Spleen (tissue), 11 donors: ENCODE data around the gene CCDC88A. TPM values are rescaled to one million over a fixed set of nuclear protein-coding genes. Genes with fewer than 3 reads are reported as not detected.

Experiments
- DNase-seq: peaks from one replicate; pipeline ENCODE4 v3.0.0-alpha.2; 2020
- H3K27ac ChIP-seq, 8 donors: fragments of 200-600 bp; sonication (generic) in 7 of 8; 1 replicate in 4 of 8; 2 replicates in 4 of 8; pipeline versions ENCODE4 v1.5.0 to v1.8.0; 2016 to 2021; ENCODE audit warnings: inconsistent platforms in 4 of 8, mild to moderate bottlenecking in 4 of 8, moderate library complexity in 1 of 8
- H3K27me3 ChIP-seq, 7 donors: fragments of 200-600 bp; sonication (generic) in 6 of 7; replicated peaks in 1 of 7; 1 replicate in 4 of 7; 2 replicates in 3 of 7; pipeline versions ENCODE4 v1.5.0 to v1.8.0; 2016 to 2021; ENCODE audit warnings: inconsistent platforms in 3 of 7, mild to moderate bottlenecking in 1 of 7
- H3K36me3 ChIP-seq, 6 donors: fragments of 200-600 bp; sonication (generic) in 5 of 6; 1 replicate in 4 of 6; 2 replicates in 2 of 6; pipeline versions ENCODE4 v1.5.0 to v1.8.0; 2016 to 2021; ENCODE audit warnings: inconsistent platforms in 2 of 6
- H3K4me1 ChIP-seq, 6 donors: fragments of 200-600 bp; sonication (generic) in 5 of 6; 1 replicate in 3 of 6; 2 replicates in 3 of 6; pipeline versions ENCODE4 v1.5.0 to v1.8.0; 2016 to 2021; ENCODE audit warnings: inconsistent platforms in 3 of 6
- H3K4me3 ChIP-seq, 8 donors: fragments of 200-600 bp; sonication (generic) in 7 of 8; 1 replicate in 4 of 8; 2 replicates in 4 of 8; pipeline versions ENCODE4 v1.5.0 to v1.8.0; 2016 to 2021; ENCODE audit warnings: inconsistent platforms in 4 of 8, mild to moderate bottlenecking in 4 of 8, moderate library complexity in 2 of 8
- H3K9me3 ChIP-seq, 8 donors: fragments of 200-600 bp; sonication (generic) in 7 of 8; 1 replicate in 4 of 8; 2 replicates in 4 of 8; pipeline versions ENCODE4 v1.5.0 to v1.8.0; 2016 to 2021; ENCODE audit warnings: inconsistent platforms in 4 of 8
- CTCF ChIP-seq, 11 experiments: fragments of 200-600 bp in 7 of 11; fragments of 450-650 bp in 4 of 11; sonication (generic) in 4 of 11; IDR thresholded peaks in 8 of 11; conservative IDR thresholded peaks in 3 of 11; 1 replicate in 7 of 11; 2 replicates in 4 of 11; pipeline versions ENCODE4 v1.4.0 to v1.8.0; 2016 to 2021; ENCODE audit warnings: antibody characterized with exemption in 11 of 11, inconsistent platforms in 4 of 11, mild to moderate bottlenecking in 1 of 11
- POLR2A ChIP-seq, 3 donors: fragments of 450-650 bp; IDR thresholded peaks; one replicate each; pipeline ENCODE4 v1.5.1; 2017; ENCODE audit warnings: antibody characterized with exemption in 3 of 3, mild to moderate bottlenecking in 1 of 3
- POLR2AphosphoS5 ChIP-seq, 3 donors: sonication (generic); formaldehyde crosslinking; IDR thresholded peaks; one replicate each; pipeline ENCODE4 v1.5.1; 2017; ENCODE audit warnings: antibody characterized with exemption in 3 of 3
- WGBS, 5 donors: extraction: QIAGEN DNeasy Blood & Tissue Kit in 3 of 5; methylation state at CpG; one replicate each; pipeline versions ENCODE4 v1.1.5 to v1.1.7; 2013 to 2018; 5-methylcytosine and 5-hydroxymethylcytosine counted together
- intact Hi-C: fragments of 100-400 bp; cut with DNase I; formaldehyde crosslinking; loops from one replicate; pipeline ENCODE4 v1.15.0; 2023; ENCODE audit warnings: low total_unique reads
- polyA plus RNA-seq, 3 donors: library from polyadenylated mRNA; stranded (reverse); fragments of 200-250 nt; gene quantifications; one replicate each; pipeline ENCODE4 v1.2.1, GENCODE V29; 2013
- total RNA-seq, 7 donors: library from RNA; depleted of rRNA in 3 of 7; stranded (reverse); fragments of >200 nt in 3 of 7; fragmentation: NEBNext Ultra II Directional in 4 of 7; extraction: Animal tissue kit (Norgen Biotek cat#: 25700) in 4 of 7; gene quantifications; one replicate each; pipeline versions ENCODE4 v1.1.0 to v1.2.1, GENCODE V29; 2016 to 2021
- donor health status: healthy with polysubstance abuse.
- donor health status: DM: no; HTN: no; CAD: no; lungs with moderate emphysema.
- donor health status: DM: no; HTN: no; CAD: no.
- donor health status: Bipolar disorder and iron deficiency.
- donor health status: healthy.
- donor health status: DM: no; HTN: no; CAD: no.
- donor health status: DM: yes; HTN: yes; CAD: no.

CCDC88A gene
- total and polyA plus RNA-seq, 10 donors = 16.4 to 130 (median 77.9) TPM

- Histone ChIP-seq H3K27me3 (no peaks in the 10 kb centered on the region), H3K27ac (no peak overlapping the region), H3K4me1 (no peaks in the 10 kb centered on the region), H3K36me3 (peaks cover 0 to 57% (median 0%) of the 10 kb centered on the region in 6 donors), H3K9me3 (no peaks in the 10 kb centered on the region), H3K4me3 (no peak overlapping the region)
- no peak for TF ChIP-seq POLR2AphosphoS5 (IDR thresholded peaks at IDR 0.05)
- TF ChIP-seq CTCF (IDR thresholded peaks at IDR 0.05 in 8 of 11, conservative IDR thresholded peaks at IDR 0.05 in 3 of 11) = no peak
- no peak for TF ChIP-seq POLR2A (IDR thresholded peaks at IDR 0.05)
- intact Hi-C loops = no loop called here
- 65 to 76% (median 74%) methylated on average over 3 of the region's 3 CpGs for WGBS, 5 donors
- DNase-seq = no peak
These were observed 117.4 kb downstream of the CCDC88A start for GRCh38 chr2:55302241-55302640.

GRCh38 chr2:55301277-55301676 lies 118.4 kb downstream of the CCDC88A start:
- no peaks in the 10 kb centered on the region for H3K9me3 ChIP-seq
- WGBS, 5 donors = 91 to 100% (median 98%) methylated on average over 1 of the region's 1 CpG
- H3K4me1 ChIP-seq = no peaks in the 10 kb centered on the region
- intact Hi-C loops = no loop called here
- H3K27ac ChIP-seq = no peak overlapping the region
- no peak for TF ChIP-seq CTCF (IDR thresholded peaks at IDR 0.05 in 8 of 11, conservative IDR thresholded peaks at IDR 0.05 in 3 of 11)
- no peak for TF ChIP-seq POLR2AphosphoS5 (IDR thresholded peaks at IDR 0.05)
- TF ChIP-seq POLR2A (IDR thresholded peaks at IDR 0.05) = no peak
- DNase-seq = no peak
- peaks cover 0 to 49% (median 0%) of the 10 kb centered on the region in 6 donors for H3K36me3 ChIP-seq
- H3K4me3 ChIP-seq = no peak overlapping the region
- no peaks in the 10 kb centered on the region for H3K27me3 ChIP-seq

GRCh38 chr2:55296393-55296792 lies 123.3 kb downstream of the CCDC88A start:
- intact Hi-C loops = no loop called here
- H3K36me3 ChIP-seq = peaks cover 0 to 46% (median 8%) of the 10 kb centered on the region in 6 donors
- H3K9me3 ChIP-seq = no peaks in the 10 kb centered on the region
- TF ChIP-seq POLR2AphosphoS5 (IDR thresholded peaks at IDR 0.05) = no peak
- no peak for TF ChIP-seq CTCF (IDR thresholded peaks at IDR 0.05 in 8 of 11, conservative IDR thresholded peaks at IDR 0.05 in 3 of 11)
- TF ChIP-seq POLR2A (IDR thresholded peaks at IDR 0.05) = no peak
- no peaks in the 10 kb centered on the region for H3K27me3 ChIP-seq
- H3K4me1 ChIP-seq = peaks cover 0 to 22% (median 8%) of the 10 kb centered on the region in 6 donors
- H3K4me3 ChIP-seq = no peak overlapping the region
- H3K27ac ChIP-seq = no peak overlapping the region
- no peak for DNase-seq

GRCh38 chr2:55283083-55283482 lies 136.6 kb downstream of the CCDC88A start:
- H3K4me1 ChIP-seq = peaks cover 3 to 37% (median 25%) of the 10 kb centered on the region in 6 donors
- H3K27me3 ChIP-seq = no peaks in the 10 kb centered on the region
- intact Hi-C loops = no loop called here
- no peaks in the 10 kb centered on the region for H3K9me3 ChIP-seq
- TF ChIP-seq CTCF (IDR thresholded peaks at IDR 0.05 in 8 of 11, conservative IDR thresholded peaks at IDR 0.05 in 3 of 11) (no peak), POLR2AphosphoS5 (IDR thresholded peaks at IDR 0.05) (no peak), POLR2A (IDR thresholded peaks at IDR 0.05) (no peak)
- DNase-seq = no peak
- peak overlapping the region in 6 of 8 donors; percentile 44 to 77 (median 57) for H3K4me3 ChIP-seq
- 96 to 97% (median 96%) methylated on average over 12 of the region's 12 CpGs for WGBS, 5 donors
- no peaks in the 10 kb centered on the region for H3K36me3 ChIP-seq
- peak overlapping the region in 3 of 8 donors; percentile 94 to 95 (median 94) for H3K27ac ChIP-seq
